HEK293 (cell line): ENCODE measurements around the gene WDR88.

ENCODE experiments used
- CTCF ChIA-PET: fragments of 350-600 bp; formaldehyde crosslinking; extraction: SDS; loops from one replicate; lab custom pipeline; 2021; ENCODE audit warnings: antibody characterized with exemption; lab: Yijun Ruan, JAX
- POLR2A ChIA-PET: fragments of 300-600 bp; formaldehyde crosslinking; extraction: SDS; loops from one replicate; lab custom pipeline; 2020; ENCODE audit warnings: antibody characterized with exemption, inconsistent platforms; lab: Yijun Ruan, JAX
- H3K27ac ChIP-seq: fragments of 200-500 bp; sonication (Bioruptor generic); 2 replicates; pipeline ENCODE4 v1.5.1; 2014; ENCODE audit warnings: low read depth, low read length, control low read depth, inconsistent platforms; ENCODE audit errors: extremely low read depth
- H3K36me3 ChIP-seq, 2 experiments: fragments of 200-500 bp in 1 of 2; sonication (Bioruptor generic) in 1 of 2; 1 replicate in 1 of 2; 2 replicates in 1 of 2; pipeline ENCODE4 v1.5.1; 2014 to 2017; ENCODE audit warnings: inconsistent platforms in 2 of 2, low read length in 2 of 2; ENCODE audit not compliant: control insufficient read depth in 2 of 2, insufficient read depth in 1 of 2
- H3K4me1 ChIP-seq: fragments of 200-500 bp; sonication (Bioruptor generic); 2 replicates; pipeline ENCODE4 v1.5.1; 2014; ENCODE audit warnings: mild to moderate bottlenecking, low read length, inconsistent platforms; ENCODE audit not compliant: control insufficient read depth, insufficient read depth
- H3K4me3 ChIP-seq: 2 replicates; pipeline ENCODE4 v1.5.1; 2011; ENCODE audit warnings: low read depth, mild to moderate bottlenecking, control low read depth, low read length, moderate library complexity
- H3K9me3 ChIP-seq: fragments of 200-500 bp; sonication (Bioruptor generic); 2 replicates; pipeline ENCODE4 v1.5.1; 2014; ENCODE audit warnings: low read depth, low read length, inconsistent platforms; ENCODE audit not compliant: control insufficient read depth, insufficient read depth
- REPIN1 ChIP-seq: fragments of 450-650 bp; formaldehyde crosslinking; IDR thresholded peaks from 2 replicates; pipeline ENCODE4 v1.5.1; 2017; ENCODE audit warnings: missing biosample characterization, missing genetic modification characterization, low read depth
- ZNF623 ChIP-seq: fragments of 450-650 bp; formaldehyde crosslinking; IDR thresholded peaks from 2 replicates; pipeline ENCODE4 v1.5.1; 2016; ENCODE audit warnings: missing biosample characterization, missing genetic modification characterization

WDR88 gene

GRCh38 chr19:33224694-33225457, 93.0 kb downstream of the WDR88 start:
- no peak overlapping the region for H3K27ac ChIP-seq
- no peak for TF ChIP-seq REPIN1 (tag by site-specific recombination)
- peak; percentile 44 for TF ChIP-seq ZNF623
- peaks cover 2% of the 10 kb centered on the region; the same call in 1 of the 2 replicates for H3K4me1 ChIP-seq
- peaks cover 14% of the 10 kb centered on the region for H3K9me3 ChIP-seq
- ChIA-PET POLR2A (interaction anchor here (0.5 kb wide), 1 partner anchor 15 kb away, joined by 4 read pairs; no protein-coding TSS in a partner anchor), CTCF (interaction anchor here (0.5 to 3.7 kb wide), 6 partner anchors 11 to 817 kb away, joined by 3 to 37 read pairs (median 6); no protein-coding TSS in a partner anchor)
- H3K36me3 ChIP-seq: no peaks in the 10 kb centered on the region
- no peak overlapping the region for H3K4me3 ChIP-seq
